Frontal cortex (tissue), 4 donors: ENCODE measurements around the gene TRPC6. TPM values are rescaled to one million over a fixed set of nuclear protein-coding genes. Genes with fewer than 3 reads are reported as not detected.
"Not testable (repeated sequence)": the region's sequence is repeated elsewhere in the genome, so short reads cannot be mapped to it uniquely, and the experiment has no call there.

Experiments
- DNase-seq, 2 donors: peaks; one replicate each; pipeline ENCODE4 v3.0.0; 2012; ENCODE audit warnings: low spot score in 2 of 2
- FAIRE-seq: peaks from 2 replicates; lab custom pipeline; 2012; peaks lifted over from hg19 to GRCh38; lab: Jason Lieb, UNC
- total RNA-seq: library from RNA; depleted of rRNA; stranded (reverse); fragments of >200 nt; gene quantifications from one replicate; pipeline ENCODE4 v1.2.3, GENCODE V29; 2014
- donor health status: control.
- donor health status: control.
- donor health status: control.

TRPC6 gene
- total RNA-seq, 1 donor from 2014 or later = 5.7 TPM

GRCh38 chr11:101523634-101524260, 60.1 kb downstream of the TRPC6 start:
- no peak for FAIRE-seq
- DNase-seq = no peak

DNA sequence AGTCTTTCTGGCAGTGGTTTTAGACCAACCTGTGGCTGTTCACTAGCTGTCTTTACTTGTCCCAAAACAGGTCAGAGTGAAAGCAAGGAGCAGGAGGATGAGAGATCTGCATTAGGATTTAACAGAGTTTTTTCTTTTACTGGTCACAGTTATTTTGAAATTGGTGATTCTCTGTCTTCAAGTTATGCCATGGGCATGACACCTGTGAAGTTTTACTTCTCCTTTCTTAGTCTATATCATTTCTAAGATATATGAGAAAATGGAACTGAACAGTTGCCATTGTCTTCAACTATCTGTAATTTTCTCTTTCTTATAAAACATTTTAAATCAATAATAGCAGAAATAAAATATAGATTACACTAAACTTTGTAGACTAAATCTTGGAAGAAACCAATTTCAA, 60.6 kb downstream of the TRPC6 start:
- FAIRE-seq (no peak), DNase-seq (no peak)

GRCh38 chr11:101521821-101522220, 62.0 kb downstream of the TRPC6 start:
- DNase-seq = no peak
- FAIRE-seq = no peak

- DNase-seq (no peak), FAIRE-seq (no peak)
Observed at GRCh38 chr11:101516546-101516945, 67.3 kb downstream of the TRPC6 start.

GRCh38 chr11:101511065-101511464, 72.7 kb downstream of the TRPC6 start:
- DNase-seq (no peak), FAIRE-seq (no peak)

GRCh38 chr11:101510591-101510990, 73.2 kb downstream of the TRPC6 start:
- FAIRE-seq = no peak
- no peak for DNase-seq

GRCh38 chr11:101509922-101510321, 73.9 kb downstream of the TRPC6 start:
- DNase-seq = no peak
- FAIRE-seq = no peak

- no peak for FAIRE-seq
- DNase-seq = no peak
Observed at GRCh38 chr11:101508370-101508769, 75.4 kb downstream of the TRPC6 start.

DNA sequence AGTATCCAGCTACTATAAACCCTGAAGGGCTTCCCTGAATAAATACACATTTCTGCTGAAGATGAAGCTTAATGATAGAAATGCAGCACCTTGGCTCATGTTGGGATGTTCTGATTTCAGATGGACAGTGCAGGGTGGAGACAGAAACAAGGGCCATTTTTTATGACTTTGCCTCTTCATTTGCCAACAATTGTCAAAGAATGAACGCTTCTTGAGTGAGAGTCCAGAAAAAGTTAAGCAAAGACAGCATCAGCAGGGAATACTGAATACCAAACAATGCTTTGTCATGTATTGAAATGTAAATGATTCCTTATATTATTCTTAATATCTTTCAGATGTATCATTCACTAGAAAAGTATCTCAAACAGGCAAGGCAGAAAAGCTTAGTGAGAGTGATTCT, 84.9 kb downstream of the TRPC6 start:
- DNase-seq (no peak), FAIRE-seq (no peak)

GRCh38 chr11:101497291-101497690, 86.5 kb downstream of the TRPC6 start:
- FAIRE-seq (no peak), DNase-seq (no peak)

DNA sequence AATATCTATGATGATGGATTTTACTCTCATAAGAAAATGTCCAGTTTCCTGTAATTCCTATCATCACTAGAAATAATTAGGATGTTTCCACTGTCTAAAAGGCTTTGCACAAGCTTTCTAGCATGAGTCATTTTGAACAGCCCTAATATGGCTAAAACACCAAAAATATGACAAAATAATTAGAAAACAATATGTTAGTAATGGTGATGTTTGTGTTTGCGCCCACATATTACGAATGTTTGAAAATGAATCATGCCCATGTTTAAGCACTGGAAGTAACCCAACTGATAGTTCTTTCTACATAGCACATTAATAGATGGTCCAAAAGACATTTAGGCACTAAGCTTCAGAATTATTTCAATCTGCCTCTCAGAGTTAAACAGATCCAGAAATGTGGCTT, 96.0 kb downstream of the TRPC6 start:
- DNase-seq (no peak), FAIRE-seq (no peak)

GRCh38 chr11:101482556-101483124, 101.2 kb downstream of the TRPC6 start:
- DNase-seq = no peak

DNA sequence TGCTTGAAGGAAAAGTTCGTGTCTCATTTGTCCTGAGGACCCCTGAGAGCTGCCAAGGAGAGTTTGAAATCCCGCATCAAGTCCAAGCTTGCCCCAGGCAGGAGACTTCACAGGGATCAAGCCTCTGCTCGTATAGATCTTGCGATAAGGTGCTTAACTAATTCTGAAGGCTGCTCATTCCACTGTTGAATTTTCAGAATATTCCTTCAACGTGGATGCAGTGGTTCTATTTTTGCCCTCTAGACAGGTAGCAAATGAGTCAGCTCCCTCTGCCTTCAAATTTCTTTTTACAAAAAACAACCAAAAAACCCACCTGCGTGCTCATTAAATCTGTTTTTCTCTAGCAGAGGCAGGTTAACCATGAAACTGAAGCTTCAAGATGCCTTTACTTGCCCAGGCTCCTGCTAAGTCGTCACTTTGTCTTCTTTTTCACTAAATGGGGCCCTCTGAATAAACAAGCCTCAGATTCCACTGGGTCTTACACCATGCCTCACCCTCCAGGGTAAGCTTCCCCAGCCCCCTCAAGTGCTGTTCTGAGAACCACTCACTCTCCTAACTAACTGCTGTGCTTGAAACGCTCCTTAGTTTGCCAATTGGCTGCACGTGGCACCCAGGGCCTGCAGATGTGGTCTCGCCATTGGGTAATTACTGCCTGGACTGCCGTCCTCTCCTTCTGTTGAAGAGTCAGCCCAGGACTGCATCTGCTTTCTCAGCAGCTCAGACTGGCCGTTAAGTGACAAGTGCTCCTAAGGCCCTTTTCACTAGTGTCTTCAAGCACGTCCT, 105.0 kb downstream of the TRPC6 start:
- DNase-seq (no peak), FAIRE-seq (no peak)

More at GRCh38 chr11:101482556-101483124, 101.2 kb downstream of the TRPC6 start:
- FAIRE-seq = no peak

- FAIRE-seq = no peak
- DNase-seq = no peak
Observed at GRCh38 chr11:101477926-101478325, 105.9 kb downstream of the TRPC6 start.

DNA sequence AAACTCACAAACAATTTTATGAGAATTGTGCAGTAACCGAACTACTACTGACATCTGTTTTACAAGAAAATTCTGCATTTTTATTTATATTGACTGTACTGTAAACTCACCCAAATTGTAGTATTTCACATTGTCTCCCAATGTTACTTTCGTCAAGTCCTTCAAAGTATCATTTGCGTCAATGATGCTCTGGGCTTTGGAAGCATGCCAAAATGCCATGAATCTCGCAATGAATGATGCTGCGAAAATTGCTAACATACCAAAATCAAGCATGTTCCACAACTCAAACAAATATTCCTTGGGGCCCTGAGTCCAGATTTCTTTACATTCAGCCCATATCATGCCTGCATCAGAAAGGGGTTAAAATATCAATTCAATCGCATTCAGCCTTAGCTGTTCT, 107.6 kb downstream of the TRPC6 start:
- FAIRE-seq (no peak), DNase-seq (no peak)

GRCh38 chr11:101475699-101476098, 108.1 kb downstream of the TRPC6 start:
- FAIRE-seq = no peak
- no peak for DNase-seq

DNA sequence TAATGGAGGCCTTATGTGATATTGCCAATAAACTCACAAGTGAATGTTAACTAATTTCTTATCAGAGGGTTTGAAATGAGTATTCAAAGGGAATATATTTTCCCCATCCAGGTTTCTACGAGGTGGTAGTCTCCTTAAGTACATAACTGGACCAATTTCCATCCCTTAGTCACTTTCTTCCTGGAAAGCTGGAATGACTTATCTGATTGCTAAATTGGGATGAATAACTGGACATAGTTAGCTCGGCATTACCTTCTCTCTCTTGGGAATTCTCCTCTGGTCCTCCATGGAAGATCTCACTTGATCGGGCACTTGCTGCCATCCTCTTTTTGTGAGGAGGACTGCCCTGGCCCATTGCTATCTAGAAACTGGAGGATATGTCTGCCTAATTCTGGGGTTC, 109.1 kb downstream of the TRPC6 start:
- FAIRE-seq (no peak), DNase-seq (no peak)

DNA sequence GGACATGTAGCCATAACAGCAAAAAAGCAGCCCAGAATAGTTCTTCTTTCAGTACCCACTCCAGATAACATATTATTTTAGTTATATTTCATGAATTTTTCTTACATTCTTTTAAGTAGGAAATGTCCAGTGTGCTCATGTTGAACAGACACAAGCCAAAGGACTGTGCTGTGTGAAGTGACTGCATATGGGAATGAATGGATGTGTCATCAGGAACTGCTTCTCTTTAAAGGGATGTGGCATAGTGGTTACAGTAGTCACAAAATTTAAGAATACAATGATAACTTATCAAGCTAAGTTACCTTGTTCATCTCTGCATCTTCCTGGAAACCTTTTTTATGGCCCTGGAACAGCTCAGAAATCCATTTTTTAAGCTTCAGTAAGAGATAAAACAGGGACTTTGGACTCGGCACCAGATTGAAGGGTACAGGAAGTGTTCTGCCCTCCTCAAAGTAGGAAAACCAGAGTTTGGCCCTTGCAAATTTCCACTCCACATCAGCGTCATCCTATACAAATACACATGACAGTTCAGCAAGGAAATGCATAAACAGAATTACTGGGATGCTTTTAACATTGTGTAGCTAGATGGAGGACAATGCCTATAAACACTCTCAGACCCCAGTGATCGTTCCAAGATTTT, 112.8 kb downstream of the TRPC6 start:
- FAIRE-seq = no peak
- DNase-seq = no peak

DNA sequence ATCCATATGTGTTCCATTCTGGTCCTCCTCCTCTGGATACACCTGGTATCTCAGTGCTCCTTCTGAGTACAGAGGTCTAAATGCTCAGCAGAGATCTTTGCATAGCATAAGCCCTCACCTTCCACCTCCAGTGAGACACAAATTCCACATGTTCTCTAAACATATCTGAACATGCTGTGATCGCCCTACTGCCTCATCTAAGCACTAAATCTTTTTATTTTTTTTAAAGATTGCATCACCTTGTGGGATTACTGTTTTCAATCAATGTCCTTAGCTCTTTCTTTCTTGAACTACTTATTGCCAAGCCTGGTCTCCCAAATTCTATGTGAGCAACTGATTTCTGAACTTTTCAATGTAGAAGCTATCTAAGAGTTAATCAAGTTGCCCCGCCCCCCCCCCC, 113.4 kb downstream of the TRPC6 start:
- no peak for DNase-seq

GRCh38 chr11:101466352-101466751, 117.5 kb downstream of the TRPC6 start:
- DNase-seq = no peak
- no peak for FAIRE-seq

More for the DNA sequence above, 113.4 kb downstream of the TRPC6 start:
- no peak for FAIRE-seq

DNA sequence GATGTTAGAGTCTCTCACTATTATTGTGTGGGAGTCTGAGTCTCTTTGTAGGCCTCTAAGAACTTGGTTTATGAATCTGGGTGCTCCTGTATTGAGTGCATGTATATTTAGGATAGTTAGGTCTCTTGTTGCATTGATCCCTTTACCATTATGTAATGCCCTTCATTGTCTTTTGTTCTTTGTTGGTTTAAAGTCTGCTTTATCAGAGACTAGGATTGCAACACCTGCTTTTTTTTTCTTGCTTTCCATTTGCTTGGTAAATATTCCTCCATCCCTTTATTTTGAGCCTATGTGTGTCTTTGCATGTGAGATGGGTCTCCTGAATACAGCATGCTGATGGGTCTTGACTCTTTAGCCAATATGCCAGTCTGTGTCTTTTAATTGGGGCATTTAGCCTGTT, 119.4 kb downstream of the TRPC6 start:
- FAIRE-seq, DNase-seq: not testable (repeated sequence)
